ENCODE data around the gene ZNF784.

Gene ZNF784

GRCh38 chr19:55656552-55656951 is 32.2 kb upstream of the ZNF784 start:
- peaks cover 18% of the 10 kb centered on the region for H3K36me3 ChIP-seq (ENCODE audit: control insufficient read depth, insufficient read depth, low read length)

GRCh38 chr19:55655648-55656040 is 31.3 kb upstream of the ZNF784 start:
- Histone ChIP-seq H3K4me1 (ENCODE audit: control insufficient read depth, insufficient read depth, low read length) (peaks cover 1% of the 10 kb centered on the region; the same call in 1 of the 2 replicates), H3K9me3 (ENCODE audit: control insufficient read depth, insufficient read depth, low read length) (no peaks in the 10 kb centered on the region), H3K27me3 (ENCODE audit: control insufficient read depth, insufficient read depth, low read length) (no peaks in the 10 kb centered on the region), H3K36me3 (ENCODE audit: control insufficient read depth, insufficient read depth, low read length) (peaks cover 9% of the 10 kb centered on the region), H3K27ac (ENCODE audit: low read length) (no peak overlapping the region), H3K4me3 (ENCODE audit: low read length) (peak overlapping the region; percentile 95)
- DNase-seq (ENCODE audit: low read depth, low spot score): no peak
- no CpG with 5 or more reads among the region's 19 CpGs for WGBS (ENCODE audit: insufficient coverage, insufficient read length)

More at GRCh38 chr19:55656552-55656951, 32.2 kb upstream of the ZNF784 start:
- H3K4me1 ChIP-seq (ENCODE audit: control insufficient read depth, insufficient read depth, low read length): peaks cover 1% of the 10 kb centered on the region; the same call in 1 of the 2 replicates
- no peaks in the 10 kb centered on the region for H3K27me3 ChIP-seq (ENCODE audit: control insufficient read depth, insufficient read depth, low read length)
- H3K4me3 ChIP-seq (ENCODE audit: low read length): peak overlapping the region; percentile 6; the same call in 1 of the 2 replicates
- WGBS (ENCODE audit: insufficient coverage, insufficient read length): no CpG with 5 or more reads among the region's 7 CpGs
- DNase-seq (ENCODE audit: low read depth, low spot score): no peak
- H3K27ac ChIP-seq (ENCODE audit: low read length): no peak overlapping the region
- no peaks in the 10 kb centered on the region for H3K9me3 ChIP-seq (ENCODE audit: control insufficient read depth, insufficient read depth, low read length)

- Histone ChIP-seq H3K27ac (ENCODE audit: low read length) (no peak within 1 kb of the TSS), H3K36me3 (ENCODE audit: control insufficient read depth, insufficient read depth, low read length) (peaks cover 3% of the 10 kb centered on the region), H3K4me3 (ENCODE audit: low read length) (peak within 1 kb of the TSS; percentile 95), H3K27me3 (ENCODE audit: control insufficient read depth, insufficient read depth, low read length) (no peaks in the 10 kb centered on the region), H3K4me1 (ENCODE audit: control insufficient read depth, insufficient read depth, low read length) (peaks cover 1% of the 10 kb centered on the region; the same call in 1 of the 2 replicates), H3K9me3 (ENCODE audit: control insufficient read depth, insufficient read depth, low read length) (no peaks in the 10 kb centered on the region)
- no peak for DNase-seq (ENCODE audit: low read depth, low spot score)
- no CpG with 5 or more reads among the region's 95 CpGs for WGBS (ENCODE audit: insufficient coverage, insufficient read length)
Measured at GRCh38 chr19:55654868-55655647, 30.7 kb upstream of the ZNF784 start, which contains the start of gene U2AF2. U2AF2 (plus strand) TSS chr19:55655035; CDS start chr19:55655105, 70 bp downstream.

GRCh38 chr19:55654323-55654867 is 30.0 kb upstream of the ZNF784 start:
- H3K36me3 ChIP-seq (ENCODE audit: control insufficient read depth, insufficient read depth, low read length): 0 out of 2 replicates have a peak, but pooled peaks cover 2% of the 10 kb centered on the region
- DNase-seq (ENCODE audit: low read depth, low spot score): peak; percentile 98
- peaks cover 1% of the 10 kb centered on the region; the same call in 1 of the 2 replicates for H3K4me1 ChIP-seq (ENCODE audit: control insufficient read depth, insufficient read depth, low read length)
- no peaks in the 10 kb centered on the region for H3K9me3 ChIP-seq (ENCODE audit: control insufficient read depth, insufficient read depth, low read length)
- H3K27ac ChIP-seq (ENCODE audit: low read length): no peak overlapping the region
- no peaks in the 10 kb centered on the region for H3K27me3 ChIP-seq (ENCODE audit: control insufficient read depth, insufficient read depth, low read length)
- peak overlapping the region; percentile 77; the same call in 1 of the 2 replicates for H3K4me3 ChIP-seq (ENCODE audit: low read length)
- no CpG with 5 or more reads among the region's 52 CpGs for WGBS (ENCODE audit: insufficient coverage, insufficient read length)

GRCh38 chr19:55653651-55654322 is 29.4 kb upstream of the ZNF784 start:
- Histone ChIP-seq H3K4me3 (ENCODE audit: low read length) (peak overlapping the region; percentile 77; the same call in 1 of the 2 replicates), H3K27me3 (ENCODE audit: control insufficient read depth, insufficient read depth, low read length) (no peaks in the 10 kb centered on the region), H3K27ac (ENCODE audit: low read length) (no peak overlapping the region), H3K9me3 (ENCODE audit: control insufficient read depth, insufficient read depth, low read length) (no peaks in the 10 kb centered on the region), H3K36me3 (ENCODE audit: control insufficient read depth, insufficient read depth, low read length) (no peaks in the 10 kb centered on the region), H3K4me1 (ENCODE audit: control insufficient read depth, insufficient read depth, low read length) (peaks cover 1% of the 10 kb centered on the region; the same call in 1 of the 2 replicates)
- peak; percentile 88 for DNase-seq (ENCODE audit: low read depth, low spot score)
- no CpG with 5 or more reads among the region's 57 CpGs for WGBS (ENCODE audit: insufficient coverage, insufficient read length)

- no CpG with 5 or more reads among the region's 71 CpGs for WGBS (ENCODE audit: insufficient coverage, insufficient read length)
- H3K4me1 ChIP-seq (ENCODE audit: control insufficient read depth, insufficient read depth, low read length): peaks cover 4% of the 10 kb centered on the region; the same call in 1 of the 2 replicates
Measured at GRCh38 chr19:55652311-55653128, 28.2 kb upstream of the ZNF784 start.

GRCh38 chr19:55651236-55651635 is 26.9 kb upstream of the ZNF784 start:
- H3K9me3 ChIP-seq (ENCODE audit: control insufficient read depth, insufficient read depth, low read length): no peaks in the 10 kb centered on the region
- H3K27me3 ChIP-seq (ENCODE audit: control insufficient read depth, insufficient read depth, low read length): no peaks in the 10 kb centered on the region
- H3K36me3 ChIP-seq (ENCODE audit: control insufficient read depth, insufficient read depth, low read length): no peaks in the 10 kb centered on the region
- DNase-seq (ENCODE audit: low read depth, low spot score): no peak
- H3K4me3 ChIP-seq (ENCODE audit: low read length): no peak overlapping the region
- 0 out of 2 replicates have a peak, but pooled peaks cover 3% of the 10 kb centered on the region for H3K4me1 ChIP-seq (ENCODE audit: control insufficient read depth, insufficient read depth, low read length)
- H3K27ac ChIP-seq (ENCODE audit: low read length): no peak overlapping the region
- no CpG with 5 or more reads among the region's 18 CpGs for WGBS (ENCODE audit: insufficient coverage, insufficient read length)

More at GRCh38 chr19:55652311-55653128, 28.2 kb upstream of the ZNF784 start:
- no peak for DNase-seq (ENCODE audit: low read depth, low spot score)
- Histone ChIP-seq H3K4me3 (ENCODE audit: low read length) (peak overlapping the region; percentile 22; the same call in 1 of the 2 replicates), H3K27me3 (ENCODE audit: control insufficient read depth, insufficient read depth, low read length) (no peaks in the 10 kb centered on the region), H3K36me3 (ENCODE audit: control insufficient read depth, insufficient read depth, low read length) (no peaks in the 10 kb centered on the region), H3K9me3 (ENCODE audit: control insufficient read depth, insufficient read depth, low read length) (no peaks in the 10 kb centered on the region), H3K27ac (ENCODE audit: low read length) (no peak overlapping the region)

- WGBS (ENCODE audit: insufficient coverage, insufficient read length): no CpG with 5 or more reads among the region's 17 CpGs
- Histone ChIP-seq H3K9me3 (ENCODE audit: control insufficient read depth, insufficient read depth, low read length) (no peaks in the 10 kb centered on the region), H3K27ac (ENCODE audit: low read length) (no peak overlapping the region), H3K27me3 (ENCODE audit: control insufficient read depth, insufficient read depth, low read length) (no peaks in the 10 kb centered on the region), H3K36me3 (ENCODE audit: control insufficient read depth, insufficient read depth, low read length) (no peaks in the 10 kb centered on the region), H3K4me3 (ENCODE audit: low read length) (no peak overlapping the region), H3K4me1 (ENCODE audit: control insufficient read depth, insufficient read depth, low read length) (0 out of 2 replicates have a peak, but pooled peaks cover 3% of the 10 kb centered on the region)
- no peak for DNase-seq (ENCODE audit: low read depth, low spot score)
Measured at GRCh38 chr19:55650602-55651230, 26.4 kb upstream of the ZNF784 start.

GRCh38 chr19:55650126-55650557 is 25.8 kb upstream of the ZNF784 start:
- H3K9me3 ChIP-seq (ENCODE audit: control insufficient read depth, insufficient read depth, low read length): no peaks in the 10 kb centered on the region
- no peak for DNase-seq (ENCODE audit: low read depth, low spot score)
- no CpG with 5 or more reads among the region's 4 CpGs for WGBS (ENCODE audit: insufficient coverage, insufficient read length)
- no peak overlapping the region for H3K4me3 ChIP-seq (ENCODE audit: low read length)
- peaks cover 3% of the 10 kb centered on the region for H3K36me3 ChIP-seq (ENCODE audit: control insufficient read depth, insufficient read depth, low read length)
- H3K4me1 ChIP-seq (ENCODE audit: control insufficient read depth, insufficient read depth, low read length): 0 out of 2 replicates have a peak, but pooled peaks cover 3% of the 10 kb centered on the region
- no peaks in the 10 kb centered on the region for H3K27me3 ChIP-seq (ENCODE audit: control insufficient read depth, insufficient read depth, low read length)
- H3K27ac ChIP-seq (ENCODE audit: low read length): no peak overlapping the region
